Bronchial epithelial cell (primary cell): Measurements from ENCODE around the gene DUSP8. TPM values are rescaled to one million over a fixed set of nuclear protein-coding genes. Genes with fewer than 3 reads are reported as not detected.
A peak's percentile ranks its signal among the peaks of the same experiment; 100 is the strongest.

Experiments used
- DNase-seq: peaks from one replicate; pipeline ENCODE4 v3.0.0-alpha.2; 2010; ENCODE audit warnings: low read depth
- FAIRE-seq: peaks from 2 replicates; lab custom pipeline; 2011; peaks lifted over from hg19 to GRCh38; lab: Jason Lieb, UNC
- H3K27me3 ChIP-seq: 2 replicates; pipeline ENCODE4 v1.5.1; 2011; ENCODE audit warnings: low read length; ENCODE audit not compliant: control insufficient read depth, insufficient read depth
- H3K36me3 ChIP-seq: 2 replicates; pipeline ENCODE4 v1.5.1; 2011; ENCODE audit warnings: low read length; ENCODE audit not compliant: control insufficient read depth, insufficient read depth
- H3K4me3 ChIP-seq: 2 replicates; pipeline ENCODE4 v1.5.1; 2011; ENCODE audit warnings: mild to moderate bottlenecking, low read depth, low read length, control low read depth
- CTCF ChIP-seq: IDR thresholded peaks from 2 replicates; pipeline ENCODE4 v1.5.1; 2011; ENCODE audit warnings: mild to moderate bottlenecking, moderate library complexity, low read length, control low read depth, inconsistent platforms; ENCODE audit not compliant: insufficient read depth, severe bottlenecking
- total RNA-seq: library from RNA; depleted of rRNA; stranded (reverse); fragments of >200 nt; gene quantifications from 2 replicates; pipeline ENCODE4 v1.2.1, GENCODE V29; 2014

DUSP8 gene
- total RNA-seq, 1 donor from 2014 or later, result 0.26 TPM

GRCh38 chr11:1504581-1505290 is 67.3 kb downstream of the DUSP8 start:
- DNase-seq (no peak), FAIRE-seq (peak; percentile 72)
- Histone ChIP-seq H3K36me3 (peaks cover 1% of the 10 kb centered on the region), H3K4me3 (no peak overlapping the region), H3K27me3 (no peaks in the 10 kb centered on the region)
- no peak for TF ChIP-seq CTCF

- FAIRE-seq, result no peak
- no peak for TF ChIP-seq CTCF
- H3K27me3 ChIP-seq, result no peaks in the 10 kb centered on the region
These were observed 67.9 kb downstream of the DUSP8 start for GRCh38 chr11:1504138-1504537.

More at GRCh38 chr11:1504138-1504537, 67.9 kb downstream of the DUSP8 start:
- Histone ChIP-seq H3K36me3 (peaks cover 4% of the 10 kb centered on the region), H3K4me3 (no peak overlapping the region)
- DNase-seq, result no peak

Other genes starting within 250 kb of the DUSP8 start
- gene BRSK2, start 182.3 kb downstream of the DUSP8 start, total RNA-seq, result 0.38 TPM in 1 of 2 replicates, not detected in the other
- 38.2 and 41.1 TPM in 2 replicates for gene MOB2, start 85.5 kb downstream of the DUSP8 start, total RNA-seq
- gene KRTAP5-1, start 13.0 kb upstream of the DUSP8 start, total RNA-seq, result not detected in 2 replicates
- not detected in 2 replicates for gene KRTAP5-2, start 26.0 kb upstream of the DUSP8 start, total RNA-seq
- not detected in 2 replicates for gene KRTAP5-3, start 36.2 kb upstream of the DUSP8 start, total RNA-seq
- gene KRTAP5-4, start 49.9 kb upstream of the DUSP8 start, total RNA-seq, result not detected in 2 replicates
- gene KRTAP5-5, start 57.5 kb upstream of the DUSP8 start, total RNA-seq, result not detected in 2 replicates
- gene KRTAP5-6, start 124.9 kb upstream of the DUSP8 start, total RNA-seq, result not detected in 2 replicates
- gene IFITM10, start 178.3 kb upstream of the DUSP8 start, total RNA-seq, result 1.3 and 2.4 TPM in 2 replicates
- 214 and 389 TPM in 2 replicates for gene CTSD, start 191.7 kb upstream of the DUSP8 start, total RNA-seq